ENCODE data around the gene CAPZB. TPM values are rescaled to one million over a fixed set of nuclear protein-coding genes. Genes with fewer than 3 reads are reported as not detected.

Gene CAPZB
- total RNA-seq, 2 donors from 2014 or later: 291 to 399 TPM

DNA sequence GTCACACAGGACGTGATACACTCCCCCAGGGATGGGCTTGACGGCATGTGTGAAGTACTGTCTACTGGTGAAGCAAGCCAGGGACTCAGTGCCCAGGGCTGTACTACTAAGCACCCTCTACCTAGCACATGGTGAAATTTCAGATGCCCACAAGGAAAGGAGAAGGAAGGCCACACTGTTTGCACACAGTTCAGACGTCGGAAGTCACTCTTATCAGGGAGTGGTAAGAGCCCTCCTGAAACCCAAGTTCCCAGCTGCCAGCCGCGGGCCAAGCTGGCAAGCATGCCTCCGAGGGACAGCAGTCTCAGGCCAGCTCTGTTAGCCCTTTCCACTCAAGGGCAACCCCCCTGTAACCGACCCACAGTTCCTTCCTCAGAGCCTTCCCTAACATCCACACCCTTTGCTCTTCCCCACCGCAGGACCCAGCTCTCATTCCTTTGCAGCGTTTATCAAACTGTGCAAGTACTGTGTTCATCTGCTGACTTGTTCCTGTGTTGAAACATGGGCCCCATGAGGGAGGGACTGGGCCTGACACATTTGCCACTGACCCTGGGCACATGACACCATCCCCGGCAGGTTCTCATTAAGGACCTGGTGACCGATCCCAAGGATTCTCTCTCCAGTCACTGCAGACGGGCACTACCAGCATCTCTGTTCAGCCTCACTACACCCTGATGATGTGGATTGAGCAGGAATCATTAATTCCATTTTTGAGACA is 114.7 kb downstream of the CAPZB start:
- ATAC-seq (replicated peaks): no peak
- Mint-ChIP-seq H3K27ac (peak overlapping the region; percentile 64), H3K4me3 (no peak overlapping the region), H3K36me3 (ENCODE audit: low read depth) (peaks cover 37% of the 10 kb centered on the region), H3K27me3 (no peaks in the 10 kb centered on the region), H3K9me3 (no peaks in the 10 kb centered on the region), H3K4me1 (peaks cover 2% of the 10 kb centered on the region)

DNA sequence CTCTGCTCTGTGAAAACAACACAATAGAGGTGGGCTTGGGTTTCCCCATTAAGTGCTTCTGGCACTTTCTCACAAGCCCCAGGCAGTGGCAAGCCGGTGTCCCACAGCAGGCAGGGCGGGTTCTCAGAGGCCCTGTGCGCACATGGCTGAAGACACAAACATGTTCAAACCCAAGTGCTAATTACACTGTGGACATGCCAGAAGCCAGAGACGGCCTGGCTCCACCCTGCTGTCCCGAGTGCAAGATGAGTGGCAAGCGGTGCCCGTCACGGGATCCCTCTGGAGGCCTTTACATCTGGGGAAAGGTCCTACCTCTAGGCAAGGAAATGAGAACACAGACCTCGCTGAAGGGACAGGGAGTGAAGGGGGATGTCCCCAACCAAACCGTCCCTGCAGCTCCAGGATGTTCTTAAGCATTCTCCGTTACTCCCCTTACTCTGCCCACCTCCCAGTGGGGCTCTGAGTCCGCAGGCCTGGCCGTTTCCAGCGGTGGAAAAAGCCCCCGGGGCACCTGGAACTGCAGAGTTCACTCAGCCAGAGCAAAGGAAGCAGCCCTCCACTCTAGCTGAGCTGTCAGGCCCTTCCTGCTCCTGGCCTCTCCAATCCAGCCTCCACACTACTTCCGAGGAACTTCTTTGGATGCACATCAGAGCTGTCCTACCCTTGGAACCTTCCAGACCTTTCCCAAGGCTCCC is 115.8 kb downstream of the CAPZB start:
- Mint-ChIP-seq H3K36me3 (ENCODE audit: low read depth) (peaks cover 37% of the 10 kb centered on the region), H3K4me1 (peaks cover 2% of the 10 kb centered on the region), H3K4me3 (no peak overlapping the region), H3K9me3 (no peaks in the 10 kb centered on the region), H3K27me3 (no peaks in the 10 kb centered on the region), H3K27ac (peak overlapping the region; percentile 46)
- no peak for ATAC-seq (replicated peaks)

DNA sequence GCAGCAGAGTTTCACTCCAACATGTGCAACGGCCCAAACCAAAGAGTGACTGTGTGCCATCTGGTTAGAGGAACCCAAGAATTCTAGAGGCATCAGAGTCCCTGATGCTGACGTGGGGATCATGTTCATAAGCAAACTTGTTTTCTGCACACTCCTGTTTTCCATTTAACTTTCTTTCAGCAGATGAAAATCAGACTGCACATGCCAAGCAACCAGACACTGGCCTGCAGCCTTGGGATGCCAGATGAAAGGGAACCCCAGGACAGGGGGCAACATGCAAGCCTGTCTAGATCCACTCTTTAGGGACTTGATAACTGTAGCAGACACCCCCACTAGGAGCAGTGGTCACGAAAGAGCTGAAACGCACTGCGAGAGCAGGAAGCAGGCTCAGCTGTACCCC is 116.4 kb downstream of the CAPZB start:
- H3K9me3 Mint-ChIP-seq: no peaks in the 10 kb centered on the region
- H3K27me3 Mint-ChIP-seq: no peaks in the 10 kb centered on the region
- no peak overlapping the region for H3K4me3 Mint-ChIP-seq
- H3K27ac Mint-ChIP-seq: no peak overlapping the region
- ATAC-seq (replicated peaks): no peak
- peaks cover 35% of the 10 kb centered on the region for H3K36me3 Mint-ChIP-seq (ENCODE audit: low read depth)
- H3K4me1 Mint-ChIP-seq: peaks cover 5% of the 10 kb centered on the region

DNA sequence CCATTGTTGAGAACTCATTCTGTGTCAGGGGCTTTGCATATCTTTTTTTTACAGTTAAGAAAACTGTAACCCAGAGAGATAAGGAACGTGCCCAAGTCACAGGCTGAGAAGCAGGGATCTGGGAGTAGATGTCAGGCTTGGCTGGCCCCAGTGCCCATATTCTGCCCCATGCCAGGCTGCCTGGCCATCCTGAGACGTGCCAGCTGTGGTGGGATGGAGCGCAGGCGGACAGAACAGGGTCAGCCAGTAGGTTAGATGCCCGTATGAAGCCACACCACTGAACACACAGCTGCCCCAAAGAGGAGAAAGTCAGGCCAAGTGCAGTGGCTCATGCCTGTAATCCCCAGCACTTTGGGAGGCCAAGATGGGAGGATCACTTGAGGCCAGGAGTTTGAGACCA is 117.3 kb downstream of the CAPZB start:
- Mint-ChIP-seq H3K27ac (no peak overlapping the region), H3K4me3 (no peak overlapping the region), H3K4me1 (peaks cover 5% of the 10 kb centered on the region), H3K9me3 (no peaks in the 10 kb centered on the region), H3K27me3 (no peaks in the 10 kb centered on the region), H3K36me3 (ENCODE audit: low read depth) (peaks cover 33% of the 10 kb centered on the region)
- no peak for ATAC-seq (replicated peaks)

DNA sequence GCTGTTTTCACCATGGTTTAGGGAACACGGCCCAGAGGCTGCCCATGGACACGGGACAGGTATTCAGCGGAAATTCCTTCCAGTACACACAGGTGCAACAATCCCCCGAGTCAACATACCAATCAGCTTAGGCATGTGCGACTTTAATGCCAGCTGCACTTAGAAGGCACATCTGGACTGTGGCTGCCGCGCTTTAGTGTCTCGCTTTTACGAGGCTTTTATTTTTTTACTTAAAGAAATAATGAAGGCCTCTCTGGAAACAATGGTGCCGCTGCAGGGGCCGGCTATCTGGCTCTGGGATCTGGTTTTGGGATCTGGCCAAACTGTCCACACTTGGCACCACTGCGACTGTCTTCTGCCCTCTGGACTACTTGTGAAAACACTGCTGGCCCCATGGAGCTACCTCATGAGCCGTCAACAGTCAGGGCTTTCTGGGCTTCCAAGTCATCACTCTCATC is 117.7 kb downstream of the CAPZB start:
- H3K9me3 Mint-ChIP-seq: no peaks in the 10 kb centered on the region
- no peak overlapping the region for H3K27ac Mint-ChIP-seq
- no peaks in the 10 kb centered on the region for H3K27me3 Mint-ChIP-seq
- H3K4me3 Mint-ChIP-seq: no peak overlapping the region
- no peak for ATAC-seq (replicated peaks)
- peaks cover 29% of the 10 kb centered on the region for H3K36me3 Mint-ChIP-seq (ENCODE audit: low read depth)
- H3K4me1 Mint-ChIP-seq: peaks cover 5% of the 10 kb centered on the region

DNA sequence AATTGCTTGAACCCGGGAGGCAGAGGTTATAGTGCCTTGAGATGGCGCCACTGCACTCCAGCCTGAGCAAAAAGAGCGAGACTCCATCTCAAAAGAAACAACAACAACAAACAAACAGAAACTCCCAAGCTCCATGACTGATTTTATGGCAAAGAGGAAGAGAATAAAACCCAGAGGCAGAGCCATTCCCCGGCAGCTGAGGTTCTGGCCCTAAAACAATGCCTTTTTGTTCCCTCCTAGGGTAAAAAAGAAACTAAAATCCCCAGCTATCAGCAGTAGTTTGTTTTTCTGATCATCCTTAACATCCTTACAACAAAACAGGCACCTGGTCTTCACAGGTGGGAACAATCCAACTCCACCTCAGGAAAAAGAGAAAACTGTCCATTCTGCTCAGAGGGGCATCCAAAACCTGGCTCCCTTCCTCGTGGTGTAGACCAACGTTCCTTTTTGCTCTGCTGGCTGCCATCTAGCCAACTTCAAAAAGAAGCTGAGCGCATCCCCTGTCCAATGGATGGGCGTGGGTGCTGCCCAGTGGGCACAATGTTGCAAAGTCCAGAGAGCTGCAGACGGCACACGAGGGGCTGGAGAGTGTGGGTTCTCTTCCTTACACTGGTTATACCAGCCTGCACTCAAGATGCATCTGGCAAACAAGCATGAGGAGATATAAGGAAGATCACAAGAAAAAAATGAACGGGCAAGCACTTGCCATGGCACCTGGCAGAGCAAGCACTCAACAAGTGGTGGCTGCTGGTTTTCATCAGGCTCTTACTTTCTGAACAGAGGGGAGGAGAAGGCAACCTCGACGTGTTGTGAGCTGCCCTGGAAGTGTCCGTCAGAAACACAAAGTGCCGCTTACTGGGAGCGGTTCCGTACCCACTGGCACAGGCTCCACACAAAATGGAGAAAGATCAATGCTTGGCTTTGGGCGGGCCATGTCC is 118.5 kb downstream of the CAPZB start:
- Mint-ChIP-seq H3K27ac (peak overlapping the region; percentile 64), H3K36me3 (ENCODE audit: low read depth) (peaks cover 23% of the 10 kb centered on the region), H3K4me3 (no peak overlapping the region), H3K9me3 (no peaks in the 10 kb centered on the region), H3K4me1 (peaks cover 5% of the 10 kb centered on the region), H3K27me3 (no peaks in the 10 kb centered on the region)
- no peak for ATAC-seq (replicated peaks)

DNA sequence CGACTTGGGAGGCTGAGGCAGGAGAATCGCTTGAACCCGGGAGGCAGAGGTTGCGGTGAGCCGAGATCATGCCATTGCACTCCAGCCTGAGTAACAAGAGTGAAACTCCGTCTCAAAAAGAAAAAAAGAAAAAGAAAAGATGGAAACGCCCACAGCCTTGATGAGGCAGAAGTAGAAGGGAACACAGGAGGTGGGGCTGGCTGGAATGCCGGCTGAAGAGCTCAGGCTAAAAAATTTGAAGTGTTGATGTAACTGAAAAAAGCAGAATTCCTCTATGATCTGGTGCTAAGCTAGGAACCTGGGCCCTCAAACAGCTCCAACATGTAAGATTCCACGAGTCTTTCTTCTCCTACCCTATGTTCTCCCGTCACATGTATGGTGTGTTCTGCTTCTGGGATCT is 119.6 kb downstream of the CAPZB start:
- H3K36me3 Mint-ChIP-seq (ENCODE audit: low read depth): peaks cover 28% of the 10 kb centered on the region
- no peaks in the 10 kb centered on the region for H3K9me3 Mint-ChIP-seq
- ATAC-seq (replicated peaks): no peak

DNA sequence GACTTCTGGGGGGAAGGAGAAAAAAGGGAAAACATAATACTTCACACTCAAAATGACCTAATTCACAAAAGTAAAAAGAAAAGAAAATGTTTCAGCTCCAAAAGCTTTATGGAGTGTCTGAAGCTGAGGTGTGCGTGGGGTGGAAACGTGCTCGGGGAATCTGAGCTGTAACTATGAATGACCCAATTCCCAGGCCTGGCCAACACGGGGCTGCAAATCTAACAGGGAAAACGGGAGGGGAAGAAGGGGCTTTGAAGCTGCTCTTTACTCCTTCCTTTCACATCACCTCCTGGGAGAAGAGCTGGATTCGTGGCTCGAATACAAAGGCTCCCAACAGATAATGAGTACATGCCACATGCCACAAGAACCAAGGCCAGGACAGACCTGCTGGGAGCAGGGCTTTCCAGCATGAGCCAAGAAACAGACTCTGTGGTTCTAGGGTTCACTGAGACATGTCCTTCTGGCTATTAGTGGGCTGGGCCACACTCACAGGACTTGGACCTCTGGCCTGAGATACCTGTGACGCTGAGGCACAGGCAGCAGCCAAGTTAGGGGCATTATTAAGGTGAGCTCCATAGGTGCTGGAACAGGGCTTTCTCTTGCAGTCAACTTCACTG is 121.7 kb downstream of the CAPZB start:
- Mint-ChIP-seq H3K36me3 (ENCODE audit: low read depth) (peaks cover 29% of the 10 kb centered on the region), H3K27ac (peak overlapping the region; percentile 35), H3K4me1 (peaks cover 14% of the 10 kb centered on the region)

More for the DNA sequence above, 119.6 kb downstream of the CAPZB start:
- Mint-ChIP-seq H3K27ac (peak overlapping the region; percentile 64), H3K4me1 (peaks cover 12% of the 10 kb centered on the region), H3K4me3 (no peak overlapping the region), H3K27me3 (no peaks in the 10 kb centered on the region)

DNA sequence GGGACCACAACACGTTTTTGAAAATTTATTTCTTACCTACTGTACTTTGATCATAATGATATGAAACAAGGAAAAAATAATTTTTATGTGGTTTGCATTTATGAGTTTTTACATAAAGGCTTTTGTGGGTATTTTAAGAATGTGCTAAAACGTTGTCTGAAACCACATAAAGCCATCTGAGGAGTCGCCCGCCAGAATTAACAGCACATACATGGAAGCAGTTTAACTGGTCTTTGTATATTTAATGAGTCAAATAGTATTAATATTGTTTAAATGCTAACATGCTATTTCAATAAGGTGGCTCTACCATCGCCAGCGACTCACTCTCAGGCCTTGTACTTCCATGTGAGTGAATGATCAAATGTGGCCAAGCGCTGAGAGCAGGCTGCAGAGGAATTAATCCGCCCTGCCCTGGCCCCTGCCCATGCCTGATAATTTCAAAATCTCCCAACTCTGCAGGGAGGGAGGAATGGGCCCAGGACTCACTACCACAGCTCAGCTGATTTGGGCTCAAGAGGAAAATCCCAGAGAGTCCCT is 123.7 kb downstream of the CAPZB start:
- Mint-ChIP-seq H3K9me3 (no peaks in the 10 kb centered on the region), H3K4me1 (peaks cover 14% of the 10 kb centered on the region), H3K27ac (no peak overlapping the region), H3K27me3 (no peaks in the 10 kb centered on the region), H3K4me3 (peak overlapping the region; percentile 2), H3K36me3 (ENCODE audit: low read depth) (peaks cover 47% of the 10 kb centered on the region)
- no peak for ATAC-seq (replicated peaks)

More for the DNA sequence above, 121.7 kb downstream of the CAPZB start:
- Mint-ChIP-seq H3K9me3 (no peaks in the 10 kb centered on the region), H3K4me3 (no peak overlapping the region), H3K27me3 (no peaks in the 10 kb centered on the region)
- no peak for ATAC-seq (replicated peaks)

DNA sequence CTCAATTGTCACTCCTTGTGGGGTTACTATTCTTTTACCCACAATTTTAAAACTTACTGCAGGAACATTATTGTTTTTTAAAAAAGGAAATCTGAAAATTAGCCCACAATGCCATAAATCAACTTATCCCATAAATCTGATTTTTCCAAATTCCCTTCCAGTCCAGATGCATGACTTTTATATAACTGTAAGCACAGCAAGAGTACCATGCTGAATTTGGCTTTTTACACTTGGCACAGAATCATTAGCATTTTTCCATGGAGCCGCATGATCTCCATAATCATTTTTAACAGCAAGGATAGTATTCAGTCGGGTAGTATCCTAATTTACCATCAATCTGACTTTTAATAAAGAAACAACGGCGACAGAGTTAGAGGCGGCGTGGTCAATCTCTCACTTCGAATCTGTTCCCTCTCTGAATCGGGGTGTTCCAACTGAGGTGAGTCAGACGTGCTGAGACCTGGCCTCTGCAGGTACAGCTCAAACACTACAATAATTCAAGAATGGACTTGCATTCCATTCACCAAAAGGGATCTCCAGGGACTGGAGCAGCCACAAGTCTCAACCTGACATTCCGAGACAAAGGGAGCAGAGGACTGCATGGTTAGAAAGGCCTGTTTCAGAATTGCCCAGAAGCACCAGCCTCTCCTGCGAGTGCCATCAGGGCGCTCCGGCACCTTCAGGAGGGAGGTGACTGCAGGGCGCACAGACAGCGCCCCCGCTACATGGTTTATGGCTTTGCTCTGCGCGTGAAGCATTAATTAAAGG is 124.3 kb downstream of the CAPZB start:
- Mint-ChIP-seq H3K4me3 (peak overlapping the region; percentile 2), H3K9me3 (no peaks in the 10 kb centered on the region), H3K27me3 (no peaks in the 10 kb centered on the region), H3K27ac (peak overlapping the region; percentile 29), H3K4me1 (peaks cover 14% of the 10 kb centered on the region), H3K36me3 (ENCODE audit: low read depth) (peaks cover 49% of the 10 kb centered on the region)
- no peak for ATAC-seq (replicated peaks)

DNA sequence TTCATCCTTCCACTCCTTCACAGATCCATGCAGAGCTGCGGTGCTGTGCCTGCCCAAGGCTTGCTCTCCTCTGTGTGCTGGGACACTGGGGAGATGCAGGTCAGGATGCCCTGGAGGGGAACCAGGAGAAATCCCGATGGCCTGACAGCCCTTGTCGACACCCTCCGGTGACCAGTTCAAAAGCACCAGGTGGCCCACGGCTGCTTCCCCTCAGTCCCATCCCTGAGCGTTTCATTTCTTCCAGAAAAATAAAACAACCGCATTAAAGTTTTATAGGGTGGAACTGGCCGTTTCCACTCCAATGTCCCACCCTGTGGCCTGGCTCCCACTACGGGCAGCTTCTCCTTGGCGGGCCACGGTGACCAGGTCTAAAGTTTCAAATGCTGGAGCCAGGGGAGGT is 124.9 kb downstream of the CAPZB start:
- H3K36me3 Mint-ChIP-seq (ENCODE audit: low read depth): peaks cover 49% of the 10 kb centered on the region
- ATAC-seq (replicated peaks): no peak
- H3K27me3 Mint-ChIP-seq: no peaks in the 10 kb centered on the region

DNA sequence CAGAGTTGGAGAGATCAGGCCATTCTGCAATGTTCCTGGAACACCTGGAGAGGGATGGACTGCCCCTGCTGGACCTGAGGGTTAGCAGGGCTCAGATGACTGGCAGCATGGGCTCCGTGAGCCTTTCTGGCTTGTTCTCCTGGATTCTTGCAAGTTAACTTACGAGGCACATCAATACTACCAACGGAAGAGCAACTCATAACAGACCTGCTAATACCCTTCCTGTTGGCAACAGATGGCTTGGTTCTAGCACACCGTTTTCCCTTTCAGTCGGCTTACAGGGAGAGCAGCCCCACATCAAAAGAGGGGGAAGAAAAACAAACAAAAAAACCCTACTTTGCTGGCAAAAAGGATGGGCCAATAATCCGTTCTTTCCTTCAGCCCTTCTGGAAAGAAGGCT is 125.3 kb downstream of the CAPZB start:
- Mint-ChIP-seq H3K4me1 (peaks cover 14% of the 10 kb centered on the region), H3K27ac (peak overlapping the region; percentile 36), H3K4me3 (no peak overlapping the region), H3K36me3 (ENCODE audit: low read depth) (peaks cover 49% of the 10 kb centered on the region), H3K9me3 (no peaks in the 10 kb centered on the region), H3K27me3 (no peaks in the 10 kb centered on the region)
- ATAC-seq (replicated peaks): peak; percentile 53

More for the DNA sequence above, 124.9 kb downstream of the CAPZB start:
- Mint-ChIP-seq H3K4me3 (no peak overlapping the region), H3K4me1 (peaks cover 14% of the 10 kb centered on the region), H3K9me3 (no peaks in the 10 kb centered on the region), H3K27ac (no peak overlapping the region)

DNA sequence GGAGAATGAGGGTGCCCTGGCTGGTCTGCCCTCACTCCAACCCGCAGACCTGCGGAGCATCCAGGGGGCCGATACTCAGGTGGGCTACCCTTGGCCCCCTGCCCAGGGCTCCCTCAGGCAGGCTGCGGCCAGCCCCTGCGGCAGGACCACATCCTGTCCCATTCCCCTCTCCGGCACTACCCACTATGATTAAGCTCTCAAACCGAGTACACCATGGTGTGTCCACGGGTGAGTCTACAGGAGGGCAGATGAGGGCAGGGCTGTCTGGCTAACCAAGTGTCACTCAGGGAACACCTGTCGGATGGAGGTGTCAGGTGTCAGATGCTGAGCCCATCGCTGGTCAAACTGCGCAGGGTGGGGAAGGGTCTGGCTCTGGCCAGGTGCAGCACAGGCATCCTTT is 126.0 kb downstream of the CAPZB start:
- Mint-ChIP-seq H3K27me3 (no peaks in the 10 kb centered on the region), H3K9me3 (no peaks in the 10 kb centered on the region), H3K4me1 (peaks cover 11% of the 10 kb centered on the region), H3K27ac (no peak overlapping the region), H3K36me3 (ENCODE audit: low read depth) (peaks cover 49% of the 10 kb centered on the region), H3K4me3 (no peak overlapping the region)
- ATAC-seq (replicated peaks): peak; percentile 11
